T-helper 2 cell treated with Interferon-gamma antibody and Interleukin-4, amounts not matched to agents 100 ng/mL and 5 ng/mL, for 36 hours (primary cell): ENCODE data around the gene RPS10. TPM values are rescaled to one million over a fixed set of nuclear protein-coding genes. Genes with fewer than 3 reads are reported as not detected.
"Not testable (repeated sequence)": the region's sequence is repeated elsewhere in the genome, so short reads cannot be mapped to it uniquely, and the experiment has no call there.

Experiments used
- intact Hi-C: fragments of 100-400 bp; cut with micrococcal nuclease; formaldehyde crosslinking; loops from one replicate; pipeline ENCODE4 v1.15.1; 2023
- total RNA-seq: library from RNA; stranded (reverse); gene quantifications from 2 replicates; pipeline ENCODE4 v1.2.3, GENCODE V29; 2022

RPS10 gene
- total RNA-seq, 1 donor from 2014 or later, result 1,512 TPM

- intact Hi-C loops, result no loop called here
Measured at GRCh38 chr6:34374508-34374907, 51.4 kb downstream of the RPS10 start.

GRCh38 chr6:34374069-34374468, 51.8 kb downstream of the RPS10 start:
- intact Hi-C loops, result no loop called here

- intact Hi-C loops, result no loop called here
Measured at GRCh38 chr6:34373511-34373910, 52.4 kb downstream of the RPS10 start.

- intact Hi-C loops, result not testable (repeated sequence)
Measured at GRCh38 chr6:34371865-34372264, 54.0 kb downstream of the RPS10 start.

- intact Hi-C loops, result no loop called here
Measured at GRCh38 chr6:34370361-34370760, 55.5 kb downstream of the RPS10 start.

GRCh38 chr6:34369385-34369784, 56.5 kb downstream of the RPS10 start:
- intact Hi-C loops, result no loop called here

Other genes with a start within 250 kb of the RPS10 start
- gene HMGA1, start 189.2 kb downstream of the RPS10 start, total RNA-seq, result 293 and 294 TPM in 2 replicates
- gene SMIM29, start 177.1 kb downstream of the RPS10 start, total RNA-seq, result 20.3 and 22.1 TPM in 2 replicates
- 17.8 and 18.7 TPM in 2 replicates for gene NUDT3, start 33.4 kb downstream of the RPS10 start, total RNA-seq
- 0.11 and 0.18 TPM in 2 replicates for gene PACSIN1, start 40.0 kb upstream of the RPS10 start, total RNA-seq
- 0.18 TPM in 1 of 2 replicates, not detected in the other for gene SPDEF, start 130.3 kb upstream of the RPS10 start, total RNA-seq